ENCODE results near the gene SAFB2. TPM values are rescaled to one million over a fixed set of nuclear protein-coding genes. Genes with fewer than 3 reads are reported as not detected.

The SAFB2 gene
- total RNA-seq, 1 donor from 2014 or later, result 40.5 TPM

GRCh38 chr19:5554828-5555227 is 67.7 kb downstream of the SAFB2 start:
- intact Hi-C loops (cut with micrococcal nuclease), result no loop called here
- H3K27ac ChIP-seq (replicated peaks), result no peak overlapping the region
- no peaks in the 10 kb centered on the region for H3K36me3 ChIP-seq
- TF ChIP-seq CTCF (IDR thresholded peaks at IDR 0.05; ENCODE audit: borderline replicate concordance), result no peak
- DNase-seq, result no peak
- H3K9me3 ChIP-seq (replicated peaks), result no peaks in the 10 kb centered on the region
- H3K4me1 ChIP-seq, result no peaks in the 10 kb centered on the region
- H3K27me3 ChIP-seq (ENCODE audit: low read depth), result peaks cover 34% of the 10 kb centered on the region
- no peak overlapping the region for H3K4me3 ChIP-seq

- no peak for TF ChIP-seq CTCF (IDR thresholded peaks at IDR 0.05; ENCODE audit: borderline replicate concordance)
- Histone ChIP-seq H3K4me3 (no peak overlapping the region), H3K4me1 (no peaks in the 10 kb centered on the region), H3K9me3 (replicated peaks) (no peaks in the 10 kb centered on the region), H3K27me3 (ENCODE audit: low read depth) (peaks cover 27% of the 10 kb centered on the region), H3K27ac (replicated peaks) (no peak overlapping the region), H3K36me3 (no peaks in the 10 kb centered on the region)
- DNase-seq, result no peak
- intact Hi-C loops (cut with micrococcal nuclease), result no loop called here
Observed at GRCh38 chr19:5553892-5554291, 68.7 kb downstream of the SAFB2 start.

- no peak for DNase-seq
- no peaks in the 10 kb centered on the region for H3K9me3 ChIP-seq (replicated peaks)
- intact Hi-C loops (cut with micrococcal nuclease), result no loop called here
Observed at GRCh38 chr19:5547881-5548280, 74.7 kb downstream of the SAFB2 start.

GRCh38 chr19:5545984-5546383 is 76.6 kb downstream of the SAFB2 start:
- Histone ChIP-seq H3K4me3 (no peak overlapping the region), H3K4me1 (no peaks in the 10 kb centered on the region), H3K9me3 (replicated peaks) (no peaks in the 10 kb centered on the region), H3K27me3 (ENCODE audit: low read depth) (peaks cover 3% of the 10 kb centered on the region), H3K27ac (replicated peaks) (no peak overlapping the region), H3K36me3 (no peaks in the 10 kb centered on the region)
- no peak for TF ChIP-seq CTCF (IDR thresholded peaks at IDR 0.05; ENCODE audit: borderline replicate concordance)
- no peak for DNase-seq
- intact Hi-C loops (cut with micrococcal nuclease), result no loop called here

More at GRCh38 chr19:5547881-5548280, 74.7 kb downstream of the SAFB2 start:
- Histone ChIP-seq H3K4me3 (no peak overlapping the region), H3K36me3 (no peaks in the 10 kb centered on the region), H3K27me3 (ENCODE audit: low read depth) (no peaks in the 10 kb centered on the region), H3K4me1 (no peaks in the 10 kb centered on the region), H3K27ac (replicated peaks) (no peak overlapping the region)
- peak; percentile 53 for TF ChIP-seq CTCF (IDR thresholded peaks at IDR 0.05; ENCODE audit: borderline replicate concordance)

- Histone ChIP-seq H3K4me1 (no peaks in the 10 kb centered on the region), H3K36me3 (no peaks in the 10 kb centered on the region), H3K27me3 (ENCODE audit: low read depth) (peaks cover 9% of the 10 kb centered on the region), H3K9me3 (replicated peaks) (no peaks in the 10 kb centered on the region), H3K27ac (replicated peaks) (no peak overlapping the region), H3K4me3 (no peak overlapping the region)
- DNase-seq, result no peak
- TF ChIP-seq CTCF (IDR thresholded peaks at IDR 0.05; ENCODE audit: borderline replicate concordance), result no peak
- intact Hi-C loops (cut with micrococcal nuclease), result no loop called here
Observed at GRCh38 chr19:5545051-5545450, 77.5 kb downstream of the SAFB2 start.

GRCh38 chr19:5542665-5543064 is 79.9 kb downstream of the SAFB2 start:
- H3K27me3 ChIP-seq (ENCODE audit: low read depth), result peaks cover 32% of the 10 kb centered on the region
- H3K4me3 ChIP-seq, result no peak overlapping the region
- intact Hi-C loops (cut with micrococcal nuclease), result no loop called here
- peaks cover 21% of the 10 kb centered on the region for H3K4me1 ChIP-seq
- no peaks in the 10 kb centered on the region for H3K36me3 ChIP-seq
- TF ChIP-seq CTCF (IDR thresholded peaks at IDR 0.05; ENCODE audit: borderline replicate concordance), result no peak
- no peak overlapping the region for H3K27ac ChIP-seq (replicated peaks)
- H3K9me3 ChIP-seq (replicated peaks), result no peaks in the 10 kb centered on the region
- DNase-seq, result no peak

All from left ventricle myocardium inferior (tissue), 1 donor.